ENCODE results near the gene ARID5B.

GRCh38 chr10:61983255-61983654 lies 81.8 kb downstream of the ARID5B start:
- no peak for TF ChIP-seq CTCF (IDR thresholded peaks at IDR 0.05)
- no peak for TF ChIP-seq POLR2A (IDR thresholded peaks at IDR 0.05)
